HG03064 (cell line): Measurements from ENCODE around the gene CBLB.

Experiments used
- ATAC-seq: cut with Tn5 transposase; IDR thresholded peaks from one replicate; pipeline ENCODE4 v1.9.1; 2021; ENCODE audit warnings: low read depth; ENCODE audit not compliant: unreplicated experiment

Gene CBLB

GRCh38 chr3:105876780-105877327, 8.0 kb upstream of the CBLB start:
- no peak for ATAC-seq

DNA sequence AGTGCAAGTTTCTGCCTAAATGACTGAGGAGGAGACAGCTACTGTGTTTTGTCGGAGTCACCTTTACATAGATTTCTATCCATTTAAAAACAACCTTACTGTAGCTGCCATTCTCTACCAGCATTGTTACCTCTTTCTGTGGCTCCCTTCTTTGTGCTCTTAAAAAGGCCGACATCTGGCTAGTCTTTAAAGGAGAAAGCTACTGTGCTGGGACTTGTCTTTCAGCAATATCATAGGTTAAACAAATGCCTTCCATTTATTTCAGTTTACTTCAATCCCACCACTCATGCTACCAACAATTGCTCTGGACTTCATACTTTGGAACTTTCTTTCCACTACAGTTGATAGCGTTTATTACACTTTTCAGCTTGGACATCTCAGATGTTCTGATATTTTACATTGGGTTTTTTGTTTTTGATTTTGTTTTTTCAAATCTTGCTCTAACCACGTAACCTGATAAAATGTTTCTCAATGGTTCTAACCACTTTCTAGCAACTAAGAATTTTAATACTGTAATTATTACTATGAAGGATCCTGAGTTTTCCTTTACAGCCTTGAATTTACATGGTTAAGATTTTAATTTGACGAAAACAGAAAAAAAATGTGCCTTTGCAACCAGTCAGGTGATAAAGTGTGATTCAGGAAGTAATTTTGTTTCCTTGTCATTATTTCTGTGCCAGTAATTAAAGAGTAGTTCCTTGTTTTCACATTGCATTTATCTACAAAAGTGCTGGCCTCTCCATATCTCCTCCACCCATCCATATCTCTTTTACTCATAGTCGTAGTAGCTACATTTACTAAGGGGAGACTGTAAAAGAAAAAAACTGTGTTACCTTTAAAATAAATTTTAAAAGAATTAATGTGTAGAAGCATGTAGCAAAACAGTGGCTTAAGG, 1.3 kb upstream of the CBLB start:
- no peak for ATAC-seq

DNA sequence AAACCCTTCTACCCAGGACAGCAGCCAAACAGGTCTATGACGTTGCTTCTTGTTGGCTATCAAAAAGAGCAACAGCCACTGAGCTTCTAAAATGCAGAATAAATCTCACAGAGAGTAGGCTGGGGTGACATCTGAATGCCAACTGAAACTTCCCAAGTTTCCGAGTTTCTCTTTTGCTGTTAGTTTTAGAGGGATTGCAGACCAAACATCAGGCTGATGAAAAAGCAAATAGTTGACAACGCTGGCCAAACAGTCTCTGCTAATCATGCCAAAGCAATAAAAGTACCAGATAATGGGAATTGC, 670 bp upstream of the CBLB start:
- ATAC-seq: no peak

DNA sequence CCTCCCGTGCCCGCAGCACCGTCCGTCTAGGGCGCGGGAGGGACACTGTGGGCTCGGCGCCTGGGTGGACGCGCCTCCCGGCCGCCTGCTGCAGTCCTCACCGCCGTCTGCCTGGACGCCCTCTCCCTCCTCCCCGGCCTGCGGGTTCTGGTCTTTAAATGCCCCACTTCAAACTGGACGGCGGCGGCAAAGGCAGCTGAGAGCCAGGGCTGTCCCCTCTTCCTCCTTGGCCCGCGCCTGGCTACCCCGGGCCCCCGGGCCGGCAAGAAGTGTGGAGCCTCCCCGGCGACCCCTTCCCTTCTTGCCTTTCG, 426 bp downstream of the CBLB start:
- no peak for ATAC-seq

- ATAC-seq: no peak
These were observed 941 bp downstream of the CBLB start for GRCh38 chr3:105867712-105868430.

- peak; percentile 30 for ATAC-seq
These were observed 1.9 kb downstream of the CBLB start for GRCh38 chr3:105866656-105867653.

GRCh38 chr3:105865867-105866350, 2.9 kb downstream of the CBLB start:
- ATAC-seq: no peak

- ATAC-seq: no peak
These were observed 3.7 kb downstream of the CBLB start for GRCh38 chr3:105865016-105865623.

DNA sequence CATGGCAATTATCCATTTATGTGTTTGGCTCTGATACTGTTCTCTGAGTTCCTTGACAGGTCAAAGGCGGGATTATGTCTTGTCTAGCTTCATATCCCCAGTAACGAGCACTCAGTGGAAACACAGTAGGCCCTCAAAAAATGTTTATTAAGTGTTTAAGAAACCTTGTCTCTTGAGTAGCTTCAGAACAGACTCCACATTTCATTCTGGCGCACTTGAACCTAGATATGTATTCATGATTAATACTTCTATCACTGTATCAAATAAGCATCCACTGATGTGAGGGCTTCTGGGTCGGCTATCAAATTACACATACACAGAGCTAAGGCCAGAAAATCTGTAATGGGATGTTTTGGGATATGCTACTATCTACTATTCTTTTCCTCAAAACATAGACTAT, 4.6 kb downstream of the CBLB start:
- no peak for ATAC-seq

- ATAC-seq: no peak
These were observed 5.2 kb downstream of the CBLB start for GRCh38 chr3:105863608-105864007.

- peak; percentile 47 for ATAC-seq
These were observed 6.6 kb downstream of the CBLB start for GRCh38 chr3:105862217-105862616.

DNA sequence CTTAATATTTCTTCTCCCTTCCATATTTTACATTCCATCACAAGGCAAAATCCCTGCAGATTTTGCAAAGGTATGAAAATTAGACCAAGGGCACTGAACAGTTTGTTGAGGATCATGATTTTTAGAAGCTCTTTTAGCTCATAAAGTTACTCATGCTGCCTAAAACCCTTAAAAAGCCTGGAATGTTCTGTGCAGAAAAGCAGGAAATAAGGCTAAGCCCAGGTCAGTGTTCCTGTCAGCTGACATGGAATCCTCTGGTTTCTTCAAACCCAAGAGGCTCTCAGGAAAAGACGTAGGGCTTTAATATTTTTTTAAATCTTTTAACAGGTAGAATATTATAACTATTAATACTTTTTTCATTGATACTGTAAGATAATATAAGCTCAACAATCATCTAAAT, 8.2 kb downstream of the CBLB start:
- ATAC-seq: no peak

GRCh38 chr3:105858017-105858416, 10.8 kb downstream of the CBLB start:
- no peak for ATAC-seq

GRCh38 chr3:105857601-105858000, 11.2 kb downstream of the CBLB start:
- ATAC-seq: no peak

GRCh38 chr3:105856605-105857004, 12.2 kb downstream of the CBLB start:
- ATAC-seq: no peak

- peak; percentile 93 for ATAC-seq
These were observed 14.9 kb downstream of the CBLB start for GRCh38 chr3:105853801-105854432.

DNA sequence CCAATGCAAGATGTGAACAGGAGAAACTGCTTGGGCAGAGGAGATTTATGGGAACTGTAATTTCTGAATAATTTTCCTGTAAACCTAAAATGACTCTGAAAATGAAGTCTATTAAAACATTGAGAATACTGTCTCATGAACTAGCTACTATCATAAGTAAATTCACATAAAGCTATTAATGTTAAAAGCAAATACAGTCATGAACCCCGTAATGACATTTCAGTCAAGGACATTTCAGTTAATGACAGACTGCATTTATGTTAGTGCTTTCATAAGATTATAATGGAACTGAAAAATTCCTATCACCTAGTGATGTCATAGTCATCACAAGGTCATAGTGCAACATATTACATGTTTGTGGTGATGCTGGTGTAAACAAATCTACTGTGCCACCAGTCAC, 17.2 kb downstream of the CBLB start:
- ATAC-seq: no peak

- ATAC-seq: no peak
These were observed 17.6 kb downstream of the CBLB start for GRCh38 chr3:105851176-105851575.

DNA sequence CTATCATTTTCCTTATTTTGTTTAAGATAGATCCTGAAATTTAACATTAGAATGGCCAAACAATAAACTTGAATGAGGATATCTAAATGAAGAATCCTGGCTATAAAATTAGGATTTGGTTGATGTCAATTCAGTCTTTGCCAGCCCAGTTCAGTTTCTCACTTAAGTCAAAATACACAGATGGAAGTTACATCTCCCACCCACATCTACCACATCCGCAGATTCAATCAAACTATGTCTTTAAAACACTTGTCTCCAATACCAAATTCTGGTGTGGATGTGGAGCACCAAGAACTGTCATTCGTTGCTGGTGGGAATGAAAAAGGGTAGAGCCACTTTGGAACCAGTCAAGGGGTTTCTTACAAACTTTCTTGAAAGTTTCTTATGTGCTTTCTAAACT, 18.2 kb downstream of the CBLB start:
- no peak for ATAC-seq

DNA sequence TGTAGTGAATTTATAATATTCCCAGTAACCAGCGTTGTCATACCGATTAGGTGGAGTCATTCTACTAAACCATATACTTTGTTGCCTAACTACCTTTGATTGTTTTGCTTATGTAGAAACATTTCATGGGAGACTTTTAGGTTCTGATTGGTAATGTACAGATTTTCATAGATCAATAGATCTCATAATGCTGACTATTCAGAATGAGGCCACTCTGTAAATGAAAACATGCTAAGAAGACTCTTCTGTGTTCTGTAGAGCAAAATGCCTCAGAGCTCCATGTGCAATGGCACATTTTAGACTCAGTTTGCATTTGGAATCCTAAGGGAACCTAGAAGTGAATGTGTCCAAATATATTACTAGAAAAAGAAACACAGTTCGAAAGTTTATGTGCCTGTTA, 20.0 kb downstream of the CBLB start:
- no peak for ATAC-seq
